Measurements from ENCODE around the gene TAS2R40. TPM values are rescaled to one million over a fixed set of nuclear protein-coding genes. Genes with fewer than 3 reads are reported as not detected.
"Not testable (repeated sequence)": the region's sequence is repeated elsewhere in the genome, so short reads cannot be mapped to it uniquely, and the experiment has no call there.

TAS2R40 gene
- total RNA-seq, 1 experiment from 2014 or later: not detected

DNA sequence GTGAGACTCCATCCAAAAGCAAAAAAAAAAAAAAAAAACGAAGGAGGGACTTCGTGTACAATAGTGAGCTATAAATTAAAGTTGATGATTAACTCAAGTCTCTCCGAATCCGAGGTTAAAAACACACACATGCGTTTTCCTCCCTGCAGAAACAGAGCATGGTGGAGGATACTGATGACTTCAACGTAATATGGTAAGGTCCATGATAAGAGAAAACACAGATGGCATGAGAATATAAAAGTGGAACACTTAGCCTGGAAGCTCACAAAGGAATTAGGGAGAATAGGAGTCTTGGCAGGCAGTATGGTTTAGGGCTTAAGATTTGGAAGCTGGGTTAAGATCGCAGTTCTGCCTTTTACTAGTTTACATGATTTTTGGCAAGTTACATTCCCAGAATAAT, 21.3 kb downstream of the TAS2R40 start:
- in situ Hi-C loops (cut with HindIII; ENCODE audit: low pct_unique_long_range_greater_than_20kb, low sequenced_read_pairs): no loop called here
- DNase-seq (ENCODE audit: low read depth): no peak

DNA sequence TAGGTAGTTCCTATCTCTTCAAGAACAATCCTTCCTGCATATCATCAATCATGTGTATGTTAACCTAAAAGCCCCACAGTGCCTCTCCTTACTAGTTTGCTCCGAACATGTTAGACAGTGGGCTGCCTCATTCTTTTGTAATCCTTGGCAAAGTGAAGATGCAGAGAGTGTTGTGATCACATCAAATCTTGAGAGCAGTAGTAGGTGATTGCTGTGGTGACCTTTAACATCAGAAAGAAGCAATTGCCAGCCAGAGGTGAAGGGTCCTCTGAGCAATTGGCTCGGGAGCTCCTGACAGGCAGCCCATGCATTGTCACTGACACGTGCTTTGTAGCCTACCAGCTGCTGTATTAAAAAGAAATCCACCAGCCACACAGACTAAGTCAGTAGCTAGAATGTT, 21.8 kb downstream of the TAS2R40 start:
- DNase-seq (ENCODE audit: low read depth): no peak
- in situ Hi-C loops (cut with HindIII; ENCODE audit: low pct_unique_long_range_greater_than_20kb, low sequenced_read_pairs): no loop called here

DNA sequence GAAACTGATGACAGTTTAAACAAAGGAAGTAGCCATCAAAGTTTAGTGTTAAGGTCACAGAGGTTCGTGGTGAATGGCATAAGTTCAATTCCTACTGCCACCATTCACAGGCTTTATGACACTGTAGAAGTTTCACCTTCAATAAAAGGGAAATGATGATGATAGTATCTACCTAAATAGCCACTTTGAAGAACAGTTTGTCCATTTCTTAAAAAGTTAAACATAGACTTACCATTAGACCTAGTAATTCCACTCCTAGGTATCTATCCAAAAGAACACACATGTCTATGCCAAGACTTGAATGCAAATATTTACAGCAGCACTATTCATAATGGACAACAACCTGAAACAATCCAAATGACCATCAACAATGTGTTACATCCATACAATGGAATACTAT, 22.5 kb downstream of the TAS2R40 start:
- no peak for DNase-seq (ENCODE audit: low read depth)
- in situ Hi-C loops (cut with HindIII; ENCODE audit: low pct_unique_long_range_greater_than_20kb, low sequenced_read_pairs): no loop called here

DNA sequence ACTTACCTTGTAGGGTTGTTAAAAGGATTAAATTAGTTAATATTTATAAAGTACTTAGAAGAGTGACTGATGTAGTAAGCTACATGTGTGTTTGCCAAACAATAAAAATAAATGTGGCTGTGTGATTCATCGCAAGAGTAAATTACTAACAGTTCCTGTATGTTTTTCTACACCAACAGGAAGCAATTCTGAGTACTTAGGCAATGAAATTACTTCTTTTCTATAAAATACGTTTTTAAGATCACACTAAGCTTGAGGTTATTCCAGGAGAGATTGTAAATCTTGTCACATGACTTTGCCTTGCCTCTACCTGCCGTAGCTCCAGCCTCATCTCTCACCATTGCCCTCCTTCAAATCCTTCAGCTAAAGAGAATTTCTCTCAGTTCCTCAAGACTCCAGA, 23.3 kb downstream of the TAS2R40 start:
- DNase-seq (ENCODE audit: low read depth): no peak
- in situ Hi-C loops (cut with HindIII; ENCODE audit: low pct_unique_long_range_greater_than_20kb, low sequenced_read_pairs): no loop called here

DNA sequence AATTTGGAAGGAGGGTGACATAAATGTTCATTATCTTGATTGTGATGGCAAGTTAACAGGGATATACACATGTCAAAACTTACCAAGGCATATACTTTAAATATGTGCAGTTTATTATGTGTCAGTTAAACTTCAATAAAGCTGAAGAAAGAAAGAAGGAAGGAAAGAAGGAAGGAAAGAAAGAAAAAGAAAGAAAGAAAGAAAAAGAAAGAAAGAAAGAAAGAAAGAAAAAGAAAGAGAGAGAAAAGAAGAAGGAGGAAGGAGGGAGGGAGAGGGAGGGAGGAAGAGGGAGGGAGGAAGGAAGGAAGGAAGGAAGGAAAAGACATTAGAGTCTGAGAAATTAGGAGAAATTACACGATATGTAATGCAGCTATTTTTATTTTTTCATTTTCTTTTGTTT, 25.5 kb downstream of the TAS2R40 start:
- in situ Hi-C loops (cut with HindIII; ENCODE audit: low pct_unique_long_range_greater_than_20kb, low sequenced_read_pairs): no loop called here

DNA sequence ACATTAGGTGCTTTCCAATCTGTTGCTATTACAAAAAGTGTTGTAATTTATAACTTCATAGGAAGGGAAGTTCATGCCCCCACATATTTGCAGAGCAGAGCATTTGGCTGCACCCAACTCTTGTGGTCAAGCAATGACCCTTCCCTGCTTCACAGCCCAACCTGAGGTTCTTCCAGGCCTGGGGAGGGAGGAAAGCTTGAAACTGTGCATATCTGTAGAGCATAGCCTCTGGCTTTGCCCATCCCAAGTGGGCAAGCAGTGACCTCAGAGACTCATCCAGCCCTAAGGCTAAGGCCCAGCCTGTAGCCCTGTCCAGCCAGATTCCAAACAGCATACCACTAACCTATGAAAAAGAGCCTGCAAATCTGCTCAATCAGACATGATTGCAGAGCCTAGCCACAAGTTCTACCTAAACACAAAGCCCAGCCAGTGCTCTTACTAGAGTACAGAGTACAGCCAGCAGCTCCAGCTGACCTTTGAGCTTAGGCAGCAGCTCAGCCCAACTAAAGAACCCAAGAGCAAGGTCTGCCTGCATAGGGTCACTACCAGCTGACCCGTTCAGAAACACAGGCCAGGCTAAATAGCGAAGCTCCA, 27.0 kb downstream of the TAS2R40 start:
- DNase-seq (ENCODE audit: low read depth): no peak
- in situ Hi-C loops (cut with HindIII; ENCODE audit: low pct_unique_long_range_greater_than_20kb, low sequenced_read_pairs): no loop called here

More for the DNA sequence above, 25.5 kb downstream of the TAS2R40 start:
- DNase-seq (ENCODE audit: low read depth): no peak

DNA sequence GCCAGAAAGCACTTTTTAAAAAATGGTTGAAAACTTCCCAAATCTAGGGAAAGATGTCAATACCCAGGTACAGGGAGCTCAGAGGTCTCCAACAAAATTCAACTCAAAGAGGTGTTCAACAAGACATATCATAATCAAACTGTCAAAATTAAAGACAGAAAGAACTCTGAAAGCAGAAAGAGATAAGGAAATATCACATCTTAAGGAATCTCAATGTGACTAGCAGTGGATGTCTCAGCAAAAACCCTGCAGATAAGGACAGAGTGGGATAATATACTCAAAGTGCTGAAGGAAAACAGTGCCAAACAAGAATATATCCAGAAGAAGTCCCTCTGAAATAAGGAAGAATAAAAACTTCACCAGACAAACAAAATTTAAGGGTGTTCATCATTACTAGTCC, 28.4 kb downstream of the TAS2R40 start:
- DNase-seq (ENCODE audit: low read depth): no peak

DNA sequence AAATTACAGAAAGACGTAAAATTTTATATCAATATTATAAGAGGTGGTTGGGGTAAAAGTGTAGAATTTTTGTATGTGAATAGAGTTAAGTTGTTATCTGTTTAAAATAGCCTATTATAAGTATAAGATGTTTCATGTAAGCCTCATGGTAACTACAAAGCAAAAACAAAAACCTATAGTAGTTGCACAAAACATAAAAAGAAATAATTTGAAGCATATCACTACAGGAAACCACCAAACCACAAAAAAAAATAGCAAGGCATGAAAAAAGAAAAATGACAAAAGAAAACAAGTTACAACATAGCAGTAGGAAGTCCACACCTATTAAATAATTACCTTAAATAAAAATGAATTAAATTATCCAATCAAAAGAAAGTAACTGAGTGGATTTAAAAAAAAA, 29.0 kb downstream of the TAS2R40 start:
- no peak for DNase-seq (ENCODE audit: low read depth)
- in situ Hi-C loops (cut with HindIII; ENCODE audit: low pct_unique_long_range_greater_than_20kb, low sequenced_read_pairs): no loop called here

More for the DNA sequence above, 28.4 kb downstream of the TAS2R40 start:
- in situ Hi-C loops (cut with HindIII; ENCODE audit: low pct_unique_long_range_greater_than_20kb, low sequenced_read_pairs): no loop called here

DNA sequence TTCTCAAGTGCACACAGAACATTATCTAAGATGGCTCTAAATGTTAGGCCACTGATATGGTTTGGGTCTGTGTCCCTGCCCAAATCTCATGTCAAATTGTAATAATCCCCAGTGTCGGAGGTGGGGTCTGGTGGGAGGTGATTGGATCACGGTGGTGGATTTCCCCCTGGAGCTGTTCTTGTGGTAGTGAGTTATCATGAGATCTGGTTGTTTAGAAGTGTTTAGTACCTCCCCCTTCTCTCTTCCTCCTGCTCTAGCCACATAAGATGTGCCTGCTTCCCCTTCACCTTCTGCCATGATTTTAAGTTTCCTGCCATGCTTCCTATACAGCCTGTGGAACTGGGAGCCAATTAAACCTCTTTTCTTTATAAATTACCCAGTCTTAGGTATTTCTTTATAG, 30.2 kb downstream of the TAS2R40 start:
- in situ Hi-C loops (cut with HindIII; ENCODE audit: low pct_unique_long_range_greater_than_20kb, low sequenced_read_pairs): no loop called here
- DNase-seq (ENCODE audit: low read depth): no peak

DNA sequence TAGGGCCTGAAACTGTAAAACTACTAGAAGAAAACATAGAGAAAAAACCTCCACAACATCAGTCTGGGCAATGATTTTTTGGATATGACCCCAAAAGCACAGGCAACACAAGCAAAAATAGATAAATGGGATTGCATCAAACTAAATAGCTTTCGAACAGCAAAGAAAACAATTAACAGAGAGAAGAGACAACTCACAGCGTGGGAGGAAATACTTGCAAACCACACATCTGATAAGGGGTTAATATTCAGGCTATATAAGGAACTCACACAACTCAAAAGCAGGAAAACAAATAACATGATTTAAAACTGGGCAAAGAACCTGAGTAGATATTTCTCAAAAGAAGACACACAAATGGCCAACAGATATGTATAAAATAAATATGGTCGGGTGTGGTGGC, 33.7 kb downstream of the TAS2R40 start:
- DNase-seq (ENCODE audit: low read depth): no peak
- in situ Hi-C loops (cut with HindIII; ENCODE audit: low pct_unique_long_range_greater_than_20kb, low sequenced_read_pairs): no loop called here

DNA sequence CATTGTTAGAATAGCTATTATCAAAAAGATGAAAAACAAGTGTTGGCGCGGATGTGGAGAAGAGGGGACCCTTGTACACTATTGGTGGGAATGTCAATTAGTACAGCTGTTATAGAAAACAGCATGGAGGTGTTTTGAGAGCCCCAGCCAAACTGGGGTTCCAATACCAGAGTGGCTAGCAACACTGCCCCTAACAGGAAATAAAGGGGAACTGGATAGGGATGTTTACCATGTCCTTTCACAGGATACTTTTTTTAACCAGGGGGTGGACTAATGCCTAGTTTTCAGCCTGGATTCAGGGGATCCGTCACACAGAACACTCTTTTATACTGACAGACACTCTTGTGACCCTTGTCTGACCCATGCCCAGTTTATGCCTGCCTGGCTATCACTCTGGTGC, 34.5 kb downstream of the TAS2R40 start:
- DNase-seq (ENCODE audit: low read depth): no peak
- in situ Hi-C loops (cut with HindIII; ENCODE audit: low pct_unique_long_range_greater_than_20kb, low sequenced_read_pairs): no loop called here

DNA sequence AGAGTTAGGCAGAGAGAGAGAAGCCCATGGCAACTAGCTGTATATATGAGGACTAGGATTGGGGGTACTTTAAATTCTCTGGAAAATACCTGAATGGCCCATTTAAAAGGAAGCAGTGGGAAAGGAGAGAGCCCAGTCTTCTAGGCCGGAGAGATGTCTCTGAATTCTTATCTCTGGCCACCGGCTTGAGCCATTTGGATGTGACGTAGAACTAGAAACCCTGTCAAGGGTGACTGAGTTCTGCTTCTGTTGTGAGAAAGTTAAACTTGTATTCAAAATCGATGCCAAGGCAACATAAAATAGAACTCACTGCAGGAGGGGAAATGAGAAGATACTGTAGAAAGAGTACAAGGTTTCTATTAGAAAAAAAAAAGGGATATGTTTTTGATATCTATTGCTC, 35.1 kb downstream of the TAS2R40 start:
- DNase-seq (ENCODE audit: low read depth): no peak
- in situ Hi-C loops (cut with HindIII; ENCODE audit: low pct_unique_long_range_greater_than_20kb, low sequenced_read_pairs): no loop called here

DNA sequence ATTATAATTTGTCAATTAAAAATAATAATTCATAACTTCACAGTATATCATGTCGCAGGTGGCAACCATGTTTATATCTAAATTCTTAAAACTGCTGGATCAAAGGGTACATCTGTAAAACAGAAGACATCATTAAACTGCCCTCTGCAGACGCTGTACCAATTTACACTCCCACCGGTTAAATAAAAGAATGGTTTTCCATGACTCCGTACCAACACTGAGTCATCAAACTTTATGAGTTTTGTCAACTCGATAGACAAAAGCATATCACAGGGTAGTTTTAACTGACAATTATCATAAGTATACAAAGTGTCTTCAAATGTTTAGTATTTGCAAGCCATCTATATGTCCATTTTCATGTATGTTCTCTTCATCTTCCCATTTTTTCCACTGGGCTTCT, 35.7 kb downstream of the TAS2R40 start:
- DNase-seq (ENCODE audit: low read depth): no peak
- in situ Hi-C loops (cut with HindIII; ENCODE audit: low pct_unique_long_range_greater_than_20kb, low sequenced_read_pairs): no loop called here

DNA sequence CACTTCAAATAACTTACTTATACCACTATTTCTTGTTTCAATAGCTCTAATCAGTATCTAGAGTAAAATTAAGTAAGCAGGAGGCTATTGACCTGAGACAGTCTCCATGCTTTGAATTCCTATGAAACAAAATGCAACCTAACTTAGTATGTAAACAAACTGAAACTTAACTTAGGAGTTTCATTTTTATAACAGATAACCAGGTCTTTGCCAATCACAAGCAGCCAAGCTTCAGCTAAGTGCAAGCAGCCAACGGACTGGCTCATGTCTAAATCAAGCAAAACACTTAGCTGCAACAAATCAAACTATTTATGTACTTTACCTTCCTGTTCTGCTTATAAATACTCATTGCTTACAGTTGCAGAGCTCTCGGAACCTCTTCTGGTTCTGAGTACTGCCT, 37.0 kb downstream of the TAS2R40 start:
- in situ Hi-C loops (cut with HindIII; ENCODE audit: low pct_unique_long_range_greater_than_20kb, low sequenced_read_pairs): no loop called here
- DNase-seq (ENCODE audit: low read depth): no peak

DNA sequence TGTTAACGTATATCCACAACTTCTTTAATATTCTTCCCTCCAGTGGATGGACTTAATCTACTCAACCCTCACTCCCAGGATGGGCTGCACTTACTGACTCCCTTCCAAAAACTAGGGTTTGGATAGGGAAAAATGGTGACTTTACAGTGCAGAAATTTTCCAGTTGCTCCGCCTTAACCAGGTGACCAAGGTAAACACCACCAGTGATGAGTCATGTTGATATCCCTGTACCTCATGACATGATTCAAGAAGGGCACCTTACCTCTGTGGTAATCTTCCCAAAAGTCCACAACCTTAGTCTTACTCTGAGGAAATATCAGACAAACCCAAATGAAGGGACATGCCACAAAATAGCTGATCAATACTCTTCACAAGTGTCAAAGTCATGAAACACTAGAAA, 37.9 kb downstream of the TAS2R40 start:
- no peak for DNase-seq (ENCODE audit: low read depth)
- in situ Hi-C loops (cut with HindIII; ENCODE audit: low pct_unique_long_range_greater_than_20kb, low sequenced_read_pairs): no loop called here

DNA sequence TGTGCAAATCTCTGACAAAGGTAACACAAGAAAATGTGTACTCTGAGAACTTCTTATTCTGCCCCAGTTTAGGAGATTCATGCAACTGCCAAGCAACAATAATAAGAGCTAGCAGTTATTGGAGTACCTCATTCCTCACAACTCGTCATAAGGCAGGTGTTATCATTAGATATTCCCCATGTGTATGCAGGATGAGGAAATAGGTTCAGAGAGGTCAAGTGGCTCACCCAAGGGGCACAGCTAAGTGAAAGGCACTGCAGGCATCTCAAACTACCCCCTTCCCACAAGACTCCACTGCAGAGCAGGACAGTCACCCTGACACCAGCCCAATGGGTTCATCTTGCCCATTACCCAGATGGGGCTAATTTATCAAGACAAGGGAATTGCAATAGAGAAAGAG, 40.1 kb downstream of the TAS2R40 start:
- in situ Hi-C loops (cut with HindIII; ENCODE audit: low pct_unique_long_range_greater_than_20kb, low sequenced_read_pairs): no loop called here
- DNase-seq (ENCODE audit: low read depth): no peak

DNA sequence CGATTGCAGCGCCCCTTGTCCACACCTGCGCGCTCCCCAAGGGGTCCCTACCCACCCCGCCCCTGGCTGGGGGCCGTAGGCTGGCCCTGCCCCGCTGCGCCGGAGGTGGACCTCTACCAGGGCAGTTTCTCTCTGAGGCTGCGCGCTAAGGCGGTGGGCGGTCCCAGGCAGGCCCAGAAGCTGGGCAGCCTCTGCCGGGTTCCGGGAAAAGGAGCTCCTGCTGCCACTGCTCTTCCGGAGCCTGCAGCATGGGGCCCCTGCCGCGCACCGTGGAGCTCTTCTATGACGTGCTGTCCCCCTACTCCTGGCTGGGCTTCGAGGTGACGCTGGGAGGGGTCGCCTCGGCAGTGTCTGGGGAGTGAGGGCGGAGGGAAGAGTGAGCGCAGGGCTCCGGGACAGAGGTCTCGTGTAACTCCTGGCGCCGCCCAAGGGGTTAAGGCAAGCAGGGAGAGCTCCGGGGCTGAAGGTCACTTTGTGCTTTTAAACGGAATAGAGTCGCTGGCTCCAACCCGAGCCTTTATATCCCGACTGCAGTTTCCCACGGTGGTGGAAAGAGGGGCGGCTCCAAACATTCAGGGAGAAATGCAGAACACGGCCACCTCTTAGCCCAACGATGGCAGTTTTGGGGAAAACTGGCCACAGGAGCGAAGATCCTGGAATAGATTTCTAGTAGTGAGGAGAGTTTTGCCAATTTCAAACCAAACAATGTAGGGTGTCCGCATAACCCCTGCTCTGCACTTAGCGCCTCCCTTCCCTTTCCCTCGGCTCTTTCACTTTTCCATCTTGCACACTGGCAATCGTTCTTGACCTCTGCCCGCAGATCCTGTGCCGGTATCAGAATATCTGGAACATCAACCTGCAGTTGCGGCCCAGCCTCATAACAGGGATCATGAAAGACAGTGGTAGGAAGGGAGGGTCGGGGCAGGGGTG, 41.7 kb downstream of the TAS2R40 start, which contains the start of gene GSTK1:
Gene GSTK1, plus strand, starts transcription at position 176 of the 930 bp plus-strand sequence. Its CDS starts 73 bp downstream, at position 249.
- in situ Hi-C loops (cut with HindIII; ENCODE audit: low pct_unique_long_range_greater_than_20kb, low sequenced_read_pairs): no loop called here
- DNase-seq (ENCODE audit: low read depth): peak; percentile 61

DNA sequence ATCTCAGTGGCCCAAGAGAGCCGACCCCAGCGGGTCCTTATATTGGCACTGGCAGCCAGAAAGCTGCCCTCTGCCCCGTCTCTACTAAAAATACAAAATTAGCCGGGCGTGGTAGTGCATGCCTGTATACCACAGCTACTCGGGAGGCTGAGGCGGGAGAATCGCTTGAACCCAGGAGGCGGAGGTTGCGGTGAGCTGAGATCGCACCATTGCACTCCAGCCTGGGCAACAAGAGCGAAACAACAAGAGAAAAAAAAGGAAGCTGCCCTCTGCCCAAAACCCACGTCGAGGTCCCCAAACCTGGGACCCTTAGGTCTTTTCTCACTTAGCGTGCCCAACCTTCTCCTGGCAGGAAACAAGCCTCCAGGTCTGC, 42.3 kb downstream of the TAS2R40 start:
- DNase-seq (ENCODE audit: low read depth); in situ Hi-C loops (cut with HindIII; ENCODE audit: low pct_unique_long_range_greater_than_20kb, low sequenced_read_pairs): not testable (repeated sequence)

DNA sequence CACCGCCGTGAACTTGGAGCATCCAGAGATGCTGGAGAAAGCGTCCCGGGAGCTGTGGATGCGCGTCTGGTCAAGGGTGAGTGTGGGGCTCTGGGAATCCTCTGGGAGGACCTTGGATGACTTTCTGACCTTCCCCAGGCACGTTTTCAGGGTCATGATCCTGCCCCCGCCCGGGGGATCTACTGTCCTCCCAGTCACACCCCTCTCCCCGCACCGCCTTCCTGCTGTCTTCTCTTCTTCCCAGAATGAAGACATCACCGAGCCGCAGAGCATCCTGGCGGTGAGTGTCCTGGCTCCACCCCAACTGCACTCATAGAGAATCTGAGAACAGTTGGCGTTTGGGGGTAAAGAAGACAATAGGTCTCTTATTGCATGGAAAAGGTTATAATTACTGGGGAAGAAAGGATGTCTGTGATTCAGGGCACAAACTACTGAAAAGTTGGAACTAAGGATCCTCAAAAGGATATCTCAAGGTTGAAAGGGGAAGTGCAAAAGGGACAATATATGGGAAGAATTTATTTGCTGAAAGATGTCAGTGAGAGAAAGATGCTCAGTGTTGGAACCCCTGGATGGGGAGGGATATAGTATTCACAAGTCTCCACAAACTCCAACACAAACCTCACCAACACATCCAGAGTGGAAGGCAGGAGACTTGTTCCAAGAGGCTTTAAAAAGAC, 43.3 kb downstream of the TAS2R40 start:
- no peak for DNase-seq (ENCODE audit: low read depth)
- in situ Hi-C loops (cut with HindIII; ENCODE audit: low pct_unique_long_range_greater_than_20kb, low sequenced_read_pairs): no loop called here
